Ovary (tissue), 9 donors: ENCODE measurements around the gene LRRC8C. TPM values are rescaled to one million over a fixed set of nuclear protein-coding genes. Genes with fewer than 3 reads are reported as not detected.

Experiments
- DNase-seq, 5 donors: peaks; one replicate each; pipeline ENCODE4 v3.0.0-alpha.2; 2019 to 2020
- H3K27ac ChIP-seq, 2 donors: fragments of 200-600 bp; one replicate each; pipeline versions ENCODE4 v1.5.1 to v1.8.0; 2019 to 2022
- H3K27me3 ChIP-seq: fragments of 200-600 bp; one replicate; pipeline ENCODE4 v1.8.0; 2022
- H3K36me3 ChIP-seq: fragments of 200-600 bp; sonication (generic); one replicate; pipeline ENCODE4 v1.5.1; 2019
- H3K4me1 ChIP-seq: one replicate; pipeline ENCODE4 v1.8.1; 2013; ENCODE audit warnings: mild to moderate bottlenecking, moderate library complexity; ENCODE audit not compliant: insufficient read depth
- H3K4me3 ChIP-seq: fragments of 200-600 bp; sonication (generic); one replicate; pipeline ENCODE4 v1.5.1; 2017
- H3K9me3 ChIP-seq, 2 donors: fragments of 200-600 bp in 1 of 2; sonication (generic) in 1 of 2; one replicate each; pipeline versions ENCODE4 v1.5.1 to v1.8.1; 2013 to 2019; ENCODE audit warnings: mild to moderate bottlenecking in 1 of 2, moderate library complexity in 1 of 2
- CTCF ChIP-seq, 3 donors: fragments of 450-650 bp in 2 of 3; fragments of 200-600 bp in 1 of 3; IDR thresholded peaks; one replicate each; pipeline versions ENCODE4 v1.5.1 to v1.8.0; 2016 to 2022; ENCODE audit warnings: antibody characterized with exemption in 3 of 3, mild to moderate bottlenecking in 1 of 3
- EP300 ChIP-seq: sonication (generic); formaldehyde crosslinking; IDR thresholded peaks from one replicate; pipeline ENCODE4 v1.6.1; 2017; ENCODE audit warnings: antibody characterized with exemption
- POLR2A ChIP-seq: fragments of 450-650 bp; IDR thresholded peaks from one replicate; pipeline ENCODE4 v1.6.1; 2017; ENCODE audit warnings: antibody characterized with exemption, mild to moderate bottlenecking, moderate library complexity
- WGBS, 3 donors: extraction: QIAGEN DNeasy Blood & Tissue Kit in 1 of 3; methylation state at CpG; one replicate each; pipeline versions ENCODE4 v1.1.5 to v1.1.7; 2013 to 2017; 5-methylcytosine and 5-hydroxymethylcytosine counted together
- intact Hi-C, 4 donors: fragments of 100-400 bp; cut with DNase I; formaldehyde crosslinking; loops; one replicate each; pipeline versions ENCODE4 v1.11.0 to v1.15.1; 2022 to 2023
- polyA plus RNA-seq, 2 donors: library from polyadenylated mRNA; stranded (reverse); fragments of 200-250 nt in 1 of 2; fragments of 350-450 nt in 1 of 2; fragmentation: Illumina TruSeq in 1 of 2; extraction: RNeasy Lipid Tissue Mini Kit (QIAGEN cat#74804) in 1 of 2; gene quantifications; one replicate each; pipeline ENCODE4 v1.2.3, GENCODE V29; 2013 to 2014
- total RNA-seq, 7 donors: library from RNA; depleted of rRNA in 2 of 7; stranded (reverse); fragments of >200 nt in 2 of 7; fragmentation: NEBNext Ultra II Directional in 3 of 7; extraction: Animal tissue kit (Norgen Biotek cat#: 25700) in 3 of 7; gene quantifications; one replicate each; pipeline versions ENCODE4 v1.1.0 to v1.2.4, GENCODE V29; 2016 to 2023
- donor health status: DM: no; HTN: no; CAD: no; lungs with moderate emphysema.
- donor health status: DM: no; HTN: no; CAD: no.
- donor health status: Bipolar disorder and iron deficiency.
- donor health status: DM: yes; HTN: yes; CAD: no.
- donor health status: DM: no; HTN: no; CAD: no.
- donor health status: DM: yes; HTN: yes; CAD: no.

The LRRC8C gene
- total and polyA plus RNA-seq, 9 donors = 5.6 to 11.1 (median 7.2) TPM

DNA sequence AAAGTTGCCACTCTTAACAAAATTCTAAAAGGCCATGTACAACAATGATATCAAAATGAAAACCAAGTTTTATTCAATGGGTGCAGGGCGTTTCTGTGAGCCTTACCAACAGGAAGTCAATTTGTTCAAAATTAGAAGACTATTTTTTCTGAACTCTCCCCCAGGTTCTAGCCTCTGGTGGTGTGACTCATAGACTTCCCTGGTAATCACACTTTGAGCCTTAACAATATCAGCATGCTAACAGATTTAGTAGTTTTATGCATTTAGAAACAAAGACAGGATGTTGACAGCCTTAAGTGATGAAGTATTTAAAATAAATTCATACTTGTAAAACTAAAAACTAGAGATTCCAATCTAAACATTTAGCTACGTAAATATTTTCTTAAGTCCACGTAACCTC is 88.4 kb downstream of the LRRC8C start:
- Histone ChIP-seq H3K4me3 (no peak overlapping the region), H3K9me3 (no peaks in the 10 kb centered on the region), H3K4me1 (no peaks in the 10 kb centered on the region), H3K36me3 (no peaks in the 10 kb centered on the region), H3K27ac (no peak overlapping the region), H3K27me3 (no peaks in the 10 kb centered on the region)
- intact Hi-C loops = no loop called here
- no peak for DNase-seq
- TF ChIP-seq EP300 (no peak), POLR2A (no peak), CTCF (IDR thresholded peaks at IDR 0.05) (no peak)
- WGBS, 3 donors = 80 to 85% (median 81%) methylated on average over 3 of the region's 3 CpGs

- no peaks in the 10 kb centered on the region for H3K4me1 ChIP-seq
- H3K27me3 ChIP-seq = no peaks in the 10 kb centered on the region
- DNase-seq = no peak
- no peaks in the 10 kb centered on the region for H3K36me3 ChIP-seq
- WGBS, 3 donors = 79 to 99% (median 93%) methylated on average over 2 of the region's 2 CpGs
- H3K9me3 ChIP-seq = no peaks in the 10 kb centered on the region
- no peak overlapping the region for H3K27ac ChIP-seq
- TF ChIP-seq EP300 (no peak), POLR2A (no peak)
- intact Hi-C loops = no loop called here
- no peak overlapping the region for H3K4me3 ChIP-seq
These were observed 90.2 kb downstream of the LRRC8C start for GRCh38 chr1:89723144-89723543.

GRCh38 chr1:89723863-89724262 is 90.9 kb downstream of the LRRC8C start:
- Histone ChIP-seq H3K27me3 (no peaks in the 10 kb centered on the region), H3K4me3 (no peak overlapping the region), H3K36me3 (no peaks in the 10 kb centered on the region), H3K4me1 (no peaks in the 10 kb centered on the region), H3K27ac (no peak overlapping the region), H3K9me3 (no peaks in the 10 kb centered on the region)
- 19 to 27% (median 24%) methylated on average over 6 of the region's 6 CpGs for WGBS, 3 donors
- intact Hi-C loops = no loop called here
- DNase-seq = no peak
- TF ChIP-seq POLR2A (no peak), EP300 (no peak), CTCF (IDR thresholded peaks at IDR 0.05) (no peak)

DNA sequence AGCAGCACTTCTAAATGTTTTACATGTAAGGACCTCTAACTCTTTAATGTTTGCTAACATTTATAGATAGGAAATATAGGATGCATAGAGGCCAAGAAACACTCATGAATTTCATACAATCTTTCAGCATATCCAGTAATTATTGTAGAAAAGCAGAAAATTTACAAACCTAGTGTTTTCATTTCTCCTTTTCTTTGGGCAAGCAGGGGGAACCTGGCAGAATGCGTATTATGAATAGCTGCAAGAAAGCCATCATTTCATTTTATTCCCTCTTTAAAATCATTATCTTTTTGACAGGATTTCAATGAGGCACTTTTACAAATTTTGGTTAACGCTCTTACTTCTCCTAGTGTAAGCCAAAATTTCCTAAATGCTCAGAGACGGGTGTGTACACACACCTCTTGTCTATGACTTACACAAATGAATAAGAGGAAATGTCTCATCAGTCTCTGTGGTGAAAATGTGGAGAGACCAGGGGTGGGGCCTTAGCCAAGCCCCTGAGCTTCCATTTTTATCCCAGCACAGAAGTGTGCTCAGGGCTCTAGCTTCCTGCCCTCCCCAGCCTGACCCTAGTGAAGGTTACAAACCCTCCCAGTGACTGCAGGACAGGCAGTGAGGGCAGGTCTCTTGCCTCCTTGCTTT is 91.6 kb downstream of the LRRC8C start:
- WGBS, 3 donors = 66 to 86% (median 86%) methylated on average over 3 of the region's 3 CpGs
- intact Hi-C loops = no loop called here
- no peak for DNase-seq

More for the DNA sequence above, 91.6 kb downstream of the LRRC8C start:
- Histone ChIP-seq H3K27me3 (no peaks in the 10 kb centered on the region), H3K36me3 (no peaks in the 10 kb centered on the region), H3K4me1 (no peaks in the 10 kb centered on the region), H3K4me3 (no peak overlapping the region), H3K27ac (no peak overlapping the region), H3K9me3 (no peaks in the 10 kb centered on the region)
- TF ChIP-seq EP300 (no peak), POLR2A (no peak), CTCF (IDR thresholded peaks at IDR 0.05) (no peak)
